ENCODE results near the gene NDUFV3. TPM values are rescaled to one million over a fixed set of nuclear protein-coding genes. Genes with fewer than 3 reads are reported as not detected.
"Not testable (repeated sequence)": the region's sequence is repeated elsewhere in the genome, so short reads cannot be mapped to it uniquely, and the experiment has no call there.

The NDUFV3 gene
- total RNA-seq, 2 donors from 2014 or later, result 25.9 to 36.6 TPM

GRCh38 chr21:42906233-42906632 is 13.1 kb downstream of the NDUFV3 start:
- H3K9me3 ChIP-seq, result no peaks in the 10 kb centered on the region
- no peaks in the 10 kb centered on the region for H3K4me1 ChIP-seq
- H3K4me3 ChIP-seq, result no peak overlapping the region
- peaks cover 18% of the 10 kb centered on the region for H3K36me3 ChIP-seq
- TF ChIP-seq CTCF (IDR thresholded peaks at IDR 0.05), result no peak
- intact Hi-C loops (cut with DNase I), result no loop called here
- no peak overlapping the region for H3K27ac ChIP-seq
- H3K27me3 ChIP-seq, result no peaks in the 10 kb centered on the region
- no peak for DNase-seq
- H3K9ac ChIP-seq (ENCODE audit: low read depth in 2 of 2, low read length in 2 of 2), result no peak overlapping the region

- H3K9me3 ChIP-seq; H3K4me1 ChIP-seq; H3K9ac ChIP-seq (ENCODE audit: low read depth in 2 of 2, low read length in 2 of 2); H3K4me3 ChIP-seq; H3K27me3 ChIP-seq; DNase-seq; H3K27ac ChIP-seq; intact Hi-C loops (cut with DNase I): not testable (repeated sequence)
- H3K36me3 ChIP-seq, result peaks cover 17% of the 10 kb centered on the region
These were observed 15.4 kb downstream of the NDUFV3 start for GRCh38 chr21:42908484-42908883.

- H3K9ac ChIP-seq (ENCODE audit: low read depth in 2 of 2, low read length in 2 of 2); intact Hi-C loops (cut with DNase I); DNase-seq; H3K4me1 ChIP-seq; H3K27me3 ChIP-seq; H3K36me3 ChIP-seq; H3K4me3 ChIP-seq; H3K9me3 ChIP-seq; H3K27ac ChIP-seq: not testable (repeated sequence)
These were observed 18.8 kb downstream of the NDUFV3 start for GRCh38 chr21:42911920-42912319.

GRCh38 chr21:42913476-42913875 is 20.4 kb downstream of the NDUFV3 start:
- Histone ChIP-seq H3K4me3 (no peak overlapping the region), H3K27me3 (no peaks in the 10 kb centered on the region), H3K4me1 (no peaks in the 10 kb centered on the region), H3K36me3 (peaks cover 10% of the 10 kb centered on the region), H3K9ac (ENCODE audit: low read depth in 2 of 2, low read length in 2 of 2) (no peak overlapping the region), H3K9me3 (no peaks in the 10 kb centered on the region), H3K27ac (no peak overlapping the region)
- intact Hi-C loops (cut with DNase I), result no loop called here
- no peak for TF ChIP-seq CTCF (IDR thresholded peaks at IDR 0.05)
- no peak for DNase-seq

- no peaks in the 10 kb centered on the region for H3K27me3 ChIP-seq
- H3K27ac ChIP-seq, result no peak overlapping the region
- intact Hi-C loops (cut with DNase I), result no loop called here
- no peaks in the 10 kb centered on the region for H3K4me1 ChIP-seq
- no peaks in the 10 kb centered on the region for H3K9me3 ChIP-seq
- H3K36me3 ChIP-seq, result no peaks in the 10 kb centered on the region
- no peak for DNase-seq
- no peak overlapping the region for H3K9ac ChIP-seq (ENCODE audit: low read depth in 2 of 2, low read length in 2 of 2)
- no peak for TF ChIP-seq CTCF (IDR thresholded peaks at IDR 0.05)
- no peak overlapping the region for H3K4me3 ChIP-seq
These were observed 25.2 kb downstream of the NDUFV3 start for GRCh38 chr21:42918291-42918690.

- Histone ChIP-seq H3K4me3 (no peak overlapping the region), H3K9me3 (no peaks in the 10 kb centered on the region), H3K27me3 (no peaks in the 10 kb centered on the region), H3K4me1 (no peaks in the 10 kb centered on the region), H3K27ac (no peak overlapping the region), H3K36me3 (no peaks in the 10 kb centered on the region), H3K9ac (ENCODE audit: low read depth in 2 of 2, low read length in 2 of 2) (no peak overlapping the region)
- intact Hi-C loops (cut with DNase I), result no loop called here
- TF ChIP-seq CTCF (IDR thresholded peaks at IDR 0.05), result no peak
- no peak for DNase-seq
These were observed 28.8 kb downstream of the NDUFV3 start for GRCh38 chr21:42921927-42922326.

- Histone ChIP-seq H3K36me3 (no peaks in the 10 kb centered on the region), H3K27me3 (no peaks in the 10 kb centered on the region), H3K9ac (ENCODE audit: low read depth in 2 of 2, low read length in 2 of 2) (no peak overlapping the region), H3K4me1 (no peaks in the 10 kb centered on the region), H3K27ac (no peak overlapping the region), H3K4me3 (no peak overlapping the region), H3K9me3 (no peaks in the 10 kb centered on the region)
- TF ChIP-seq CTCF (IDR thresholded peaks at IDR 0.05), result no peak
- intact Hi-C loops (cut with DNase I), result no loop called here
- no peak for DNase-seq
These were observed 29.8 kb downstream of the NDUFV3 start for GRCh38 chr21:42922918-42923317.

Measured in colonic mucosa (tissue), 4 donors.